Nucleus accumbens (tissue), 56 donors: Measurements from ENCODE around the gene CCDC174.
"Not testable (repeated sequence)": the region's sequence is repeated elsewhere in the genome, so short reads cannot be mapped to it uniquely, and the experiment has no call there.

ENCODE experiments used
- DNase-seq, 56 donors: peaks; one replicate each; lab custom pipeline; 2025; lab: John Stamatoyannopoulos, UW

CCDC174 gene

DNA sequence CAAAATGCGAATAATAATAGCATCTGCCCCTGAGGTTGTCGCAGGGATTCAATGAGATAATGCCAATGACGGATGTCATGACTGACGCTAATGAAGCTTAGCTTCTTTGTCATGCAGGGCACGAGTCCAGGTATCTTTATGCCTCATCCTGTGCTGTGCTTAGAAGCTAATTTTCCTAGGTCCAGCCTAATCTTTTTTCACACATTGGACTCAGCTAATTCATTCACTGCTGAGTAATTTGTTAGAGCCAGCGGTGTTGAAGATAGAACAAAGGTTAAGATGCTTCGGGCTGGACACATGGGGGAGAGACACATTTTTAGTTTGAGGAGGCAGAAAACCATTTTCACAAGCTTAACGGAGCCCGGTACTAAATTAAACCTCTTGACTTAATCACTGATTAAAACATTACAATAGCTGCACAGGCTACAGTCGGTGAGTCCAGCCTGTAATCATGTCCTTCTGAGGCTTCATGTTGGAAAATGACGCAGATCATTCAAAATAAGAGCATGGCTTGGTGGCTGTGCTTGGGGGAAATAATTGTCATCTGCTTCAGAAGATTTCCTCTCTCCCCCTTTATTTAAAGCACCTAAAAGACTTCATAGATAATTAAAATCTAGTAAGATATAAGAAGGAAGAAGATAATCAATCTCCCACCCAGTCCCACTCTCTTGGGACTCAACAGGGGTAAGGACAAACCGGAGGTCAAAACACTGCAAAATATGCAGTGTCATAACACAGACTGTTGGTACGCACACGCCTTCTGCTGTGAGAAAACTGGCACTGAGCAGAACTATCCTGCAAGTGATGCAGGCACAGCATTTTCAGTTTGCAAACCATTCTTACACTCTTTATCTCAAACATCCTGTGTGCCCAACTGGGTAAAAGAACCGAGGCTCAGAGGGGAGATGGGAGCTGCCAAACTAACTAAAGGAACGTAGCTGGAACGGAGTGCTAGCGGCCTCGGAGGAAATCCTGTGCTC is 3.3 kb upstream of the CCDC174 start:
- DNase-seq: no peak

DNA sequence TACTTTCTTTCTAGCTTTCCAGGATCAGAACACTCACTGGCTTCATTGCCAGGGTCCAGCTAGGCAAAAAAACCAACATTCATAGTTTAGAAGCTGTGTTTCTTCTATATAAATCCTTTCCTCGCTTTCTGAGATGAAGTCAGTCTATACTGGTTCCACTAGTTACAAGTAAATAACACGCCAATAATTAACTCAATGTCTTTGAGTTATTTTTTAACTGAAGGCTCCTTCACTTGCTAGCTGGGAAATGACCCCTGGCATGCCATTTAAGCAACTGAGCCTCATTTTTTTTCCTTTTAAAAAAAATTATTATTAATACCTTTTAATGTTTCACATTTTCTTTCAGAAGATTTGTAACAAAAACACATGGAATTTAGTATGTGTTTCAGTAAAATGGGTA is 2.1 kb upstream of the CCDC174 start:
- no peak for DNase-seq

DNA sequence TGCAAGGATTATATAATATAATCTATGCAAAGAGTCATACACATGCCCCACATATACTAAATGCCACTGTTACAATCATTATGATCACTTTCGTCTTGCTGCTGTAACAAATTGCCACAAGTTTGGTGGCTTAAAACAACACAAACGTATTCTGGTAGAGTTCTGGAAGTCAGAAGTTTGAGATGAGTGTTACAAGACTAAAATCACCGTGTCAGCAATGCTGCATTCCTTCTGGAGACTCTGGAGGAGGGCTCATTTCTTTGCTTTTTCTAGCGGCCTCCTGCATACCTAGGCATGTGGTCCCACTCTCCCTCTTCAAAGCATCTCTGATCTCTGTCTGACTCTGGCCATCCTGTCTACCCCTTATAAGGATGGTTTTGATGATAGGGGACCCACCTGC is 1.4 kb upstream of the CCDC174 start:
- DNase-seq: no peak

DNA sequence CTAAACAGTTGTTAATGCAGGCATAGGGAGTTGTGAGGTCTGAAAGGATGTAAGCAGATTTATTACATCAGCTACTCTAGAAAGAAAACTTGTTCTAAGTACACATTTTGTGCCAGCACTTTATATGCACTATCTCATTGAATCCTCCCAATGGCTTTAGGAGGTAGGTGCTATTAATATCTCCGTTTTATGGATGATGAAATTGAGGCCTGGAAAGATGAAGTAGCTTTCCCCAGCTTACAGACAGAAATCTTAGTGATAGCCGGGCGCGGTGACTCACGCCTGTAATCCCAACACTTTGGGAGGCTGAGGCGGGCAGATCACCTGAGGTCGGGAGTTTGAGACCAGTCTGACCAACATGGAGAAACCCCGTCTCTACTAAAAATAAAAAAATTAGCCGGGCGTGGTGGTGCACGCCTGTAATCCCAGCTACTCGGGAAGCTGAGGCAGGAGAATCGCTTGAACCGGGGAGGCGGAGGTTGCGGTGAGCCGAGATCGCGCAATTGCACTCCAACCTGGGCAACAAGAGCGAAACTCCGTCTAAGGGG is 872 bp downstream of the CCDC174 start:
- DNase-seq: not testable (repeated sequence)

DNA sequence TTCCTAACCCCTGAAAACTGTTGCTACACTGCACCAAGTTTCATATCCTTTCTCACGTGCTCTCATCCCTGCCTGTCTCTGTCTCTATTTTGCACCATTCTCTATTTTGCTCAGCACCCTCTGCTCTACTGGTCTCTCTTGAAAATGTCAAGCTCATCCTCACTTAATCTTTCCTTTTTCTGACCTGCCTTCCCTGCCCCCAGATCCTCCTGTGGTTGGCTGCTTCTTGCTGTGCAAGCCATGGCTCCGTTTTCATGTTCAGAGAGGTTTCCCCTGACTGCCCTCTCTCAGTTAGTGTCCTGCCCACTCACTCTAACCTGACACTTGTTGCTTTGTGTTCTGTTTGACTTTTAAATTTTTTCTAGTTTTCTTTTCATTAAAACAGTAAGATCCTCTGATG is 6.0 kb downstream of the CCDC174 start:
- DNase-seq: no peak

DNA sequence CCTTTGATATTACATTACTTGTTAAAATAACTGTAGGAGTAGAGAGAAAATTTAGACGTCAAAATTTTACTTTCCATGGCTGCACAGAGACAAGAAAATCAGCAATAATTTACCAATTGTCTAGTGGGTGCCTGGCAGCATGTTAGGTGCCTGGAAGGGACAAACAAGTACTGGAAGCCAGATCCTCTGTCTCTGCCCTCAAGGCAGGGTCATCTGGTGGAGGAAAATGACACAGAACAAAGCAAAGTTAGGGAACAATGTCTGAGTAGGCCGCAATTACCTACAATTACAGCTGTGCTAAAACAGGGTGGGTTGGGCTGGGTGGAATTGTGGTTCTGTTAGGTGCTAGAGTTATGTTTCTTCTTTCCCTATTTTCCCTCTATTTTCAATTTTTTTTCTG is 7.4 kb downstream of the CCDC174 start:
- no peak for DNase-seq

DNA sequence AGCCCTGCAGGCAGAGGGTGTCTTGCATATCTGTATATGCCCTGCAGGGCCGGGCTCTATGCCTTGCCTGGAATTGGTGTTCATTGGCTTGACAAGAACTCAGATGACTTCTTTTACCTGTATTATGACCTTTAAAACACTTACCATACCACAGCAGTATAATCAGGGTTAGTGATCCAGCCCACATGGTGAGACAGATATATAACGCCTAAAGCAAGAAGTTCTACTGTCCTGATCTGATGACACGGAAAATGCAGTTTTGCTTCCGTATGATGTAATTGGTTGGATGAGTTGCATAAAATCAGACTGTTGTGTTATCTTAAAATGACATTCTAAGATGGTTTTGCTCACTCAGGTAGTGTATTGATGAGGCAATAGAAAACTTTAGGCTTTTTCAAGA is 9.4 kb downstream of the CCDC174 start:
- DNase-seq: no peak

DNA sequence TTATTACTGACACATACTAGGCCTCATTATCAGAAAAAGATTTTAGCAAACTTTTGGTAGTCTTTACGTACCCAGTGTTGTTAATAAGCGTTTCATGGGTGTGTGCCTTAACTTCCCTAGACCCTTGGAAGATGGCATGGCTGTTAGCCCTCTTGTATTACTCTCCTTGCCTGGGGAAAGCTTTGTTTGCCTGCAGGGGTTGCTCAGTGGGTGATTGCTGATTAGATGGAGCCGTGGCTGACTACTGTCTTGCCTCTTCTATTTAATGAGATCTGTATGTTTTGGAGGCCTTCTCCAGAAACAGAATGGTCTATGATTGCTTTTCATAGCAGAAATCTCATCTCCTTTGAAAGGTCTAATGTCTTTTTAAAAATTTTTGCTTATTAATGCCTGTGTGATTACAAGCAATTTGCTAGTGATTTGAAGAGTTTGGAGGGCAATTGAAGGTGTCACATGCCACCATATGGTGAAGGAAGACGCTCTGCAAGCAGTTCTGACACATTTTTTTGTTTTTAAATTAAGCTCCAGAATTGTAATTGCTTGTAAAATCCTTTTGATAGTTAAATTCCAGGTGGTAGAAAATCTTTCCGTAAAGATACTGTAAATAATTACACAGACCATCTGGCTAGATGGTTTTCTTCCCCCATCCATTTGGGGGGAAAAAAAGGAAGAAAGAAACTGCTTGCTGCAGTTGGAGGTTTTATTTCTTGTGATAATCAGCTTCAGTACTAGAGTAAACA is 12.0 kb downstream of the CCDC174 start:
- no peak for DNase-seq

DNA sequence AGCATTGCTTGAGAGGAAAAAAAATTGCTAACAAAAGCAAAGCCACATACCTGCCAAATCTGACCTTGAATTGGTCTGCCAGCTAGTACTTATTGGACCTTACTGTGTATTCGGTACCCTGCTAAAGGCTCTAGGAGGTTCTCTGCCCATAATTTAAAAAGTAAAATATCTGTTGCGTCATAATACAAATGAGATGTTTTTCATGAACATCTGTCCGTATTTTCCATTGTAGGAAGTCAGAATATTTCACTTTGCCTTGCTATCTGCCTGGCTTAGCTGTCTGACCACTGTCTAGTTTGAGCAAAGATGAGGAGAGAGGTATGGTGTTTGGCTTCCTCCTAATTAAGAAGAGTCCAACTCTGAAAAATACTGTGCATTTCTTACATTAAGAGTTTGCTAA is 12.6 kb downstream of the CCDC174 start:
- DNase-seq: no peak

DNA sequence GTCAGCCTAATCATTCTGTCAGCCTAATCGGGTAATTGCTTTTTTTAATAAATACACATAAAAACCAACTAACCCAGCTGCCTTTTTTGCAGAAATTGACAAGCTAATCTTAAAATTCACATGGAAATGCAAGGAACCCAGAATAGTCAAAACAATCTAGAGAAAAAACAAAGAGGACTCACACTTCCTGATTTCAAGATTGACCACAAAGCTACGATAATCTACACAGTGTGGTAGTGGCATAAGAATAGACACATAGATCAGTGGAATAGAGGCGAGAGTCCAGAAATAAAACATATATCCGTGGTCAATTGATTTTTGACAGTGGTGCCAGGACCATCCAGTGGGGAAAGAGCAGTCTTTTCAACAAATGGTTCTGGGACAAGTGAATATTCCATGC is 21.0 kb downstream of the CCDC174 start:
- DNase-seq: no peak

DNA sequence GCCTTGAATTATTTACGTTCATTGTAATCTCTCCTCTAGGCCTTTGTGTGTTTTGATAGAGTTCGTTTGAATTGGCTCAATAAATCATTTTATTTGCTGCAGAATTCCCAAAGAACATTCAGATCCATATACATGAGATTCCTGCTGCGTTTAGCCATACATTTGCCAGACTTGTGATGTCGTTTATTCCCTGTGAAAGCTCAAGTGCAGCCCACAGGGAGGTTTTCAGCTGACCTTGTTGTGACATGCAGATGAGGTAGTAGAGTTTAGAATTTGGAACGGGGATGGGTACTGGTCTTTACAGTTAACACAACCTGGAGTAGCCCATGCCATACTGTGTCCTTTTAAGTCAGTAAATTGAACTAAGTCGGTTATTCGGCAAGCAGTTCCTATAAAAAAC is 23.3 kb downstream of the CCDC174 start, which contains the start of gene C3orf20:
TSS of gene C3orf20 (plus strand) at position 301 of the 400 bp plus-strand sequence. CDS start 7,573 bp downstream, outside the sequence.
- no peak for DNase-seq

DNA sequence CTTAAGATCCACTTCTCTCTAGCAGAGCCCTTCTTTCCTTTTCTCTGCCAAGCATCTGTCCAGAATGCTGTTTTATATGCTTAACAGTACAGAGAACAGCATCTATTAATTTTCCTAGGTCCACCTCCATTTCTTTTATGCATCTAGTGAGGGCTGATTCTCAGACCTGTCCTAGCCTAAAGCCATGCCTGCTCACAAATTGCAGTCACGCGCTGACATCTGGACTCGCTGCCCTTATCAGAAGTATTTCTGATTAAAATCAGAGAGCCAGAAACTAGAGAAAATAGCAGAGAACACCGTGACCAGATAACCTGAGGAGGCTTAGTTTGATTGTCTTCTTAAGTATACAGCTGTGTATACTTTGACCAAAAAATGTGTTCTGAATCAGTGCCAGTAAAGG is 25.3 kb downstream of the CCDC174 start:
- no peak for DNase-seq

DNA sequence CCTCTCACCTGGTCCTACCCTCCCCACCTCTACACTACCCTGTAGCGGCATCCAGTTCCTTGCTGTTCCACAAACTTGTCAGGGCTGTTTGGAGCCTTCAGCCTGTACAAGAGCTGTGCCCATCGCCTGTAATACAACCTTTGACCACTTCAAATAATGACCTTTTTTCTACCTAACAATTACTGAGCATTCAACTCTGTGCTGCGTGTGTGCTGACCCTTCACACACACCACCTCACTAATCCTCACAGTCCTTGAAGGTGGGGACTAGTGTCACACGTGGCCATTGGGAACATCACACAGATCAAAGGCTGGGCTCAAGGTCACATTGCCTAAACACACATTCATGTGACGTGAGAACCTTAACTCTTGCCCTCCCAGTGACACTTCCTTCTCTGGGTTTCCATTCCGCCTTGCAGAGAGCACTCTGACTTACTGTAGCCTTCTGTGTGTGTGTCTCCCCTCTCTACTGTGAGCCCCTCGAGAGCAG is 26.5 kb downstream of the CCDC174 start:
- DNase-seq: no peak

DNA sequence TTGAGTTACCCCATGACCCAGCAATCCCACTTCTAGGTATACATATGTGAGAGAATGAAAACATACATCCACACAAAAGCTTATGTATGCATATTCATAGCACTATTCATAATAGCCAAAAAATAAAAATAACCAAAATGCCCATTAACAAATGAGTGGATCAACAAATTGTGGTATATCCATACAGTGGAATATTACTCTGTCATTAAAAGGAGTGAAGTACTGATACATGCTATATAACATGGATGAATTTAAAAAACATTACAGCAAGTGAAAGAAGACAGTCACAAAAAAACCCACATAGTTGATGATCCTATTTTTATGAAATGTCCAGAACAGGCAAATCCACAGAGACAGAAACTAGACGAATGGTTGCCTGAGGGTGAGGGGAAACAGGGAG is 28.6 kb downstream of the CCDC174 start:
- no peak for DNase-seq

DNA sequence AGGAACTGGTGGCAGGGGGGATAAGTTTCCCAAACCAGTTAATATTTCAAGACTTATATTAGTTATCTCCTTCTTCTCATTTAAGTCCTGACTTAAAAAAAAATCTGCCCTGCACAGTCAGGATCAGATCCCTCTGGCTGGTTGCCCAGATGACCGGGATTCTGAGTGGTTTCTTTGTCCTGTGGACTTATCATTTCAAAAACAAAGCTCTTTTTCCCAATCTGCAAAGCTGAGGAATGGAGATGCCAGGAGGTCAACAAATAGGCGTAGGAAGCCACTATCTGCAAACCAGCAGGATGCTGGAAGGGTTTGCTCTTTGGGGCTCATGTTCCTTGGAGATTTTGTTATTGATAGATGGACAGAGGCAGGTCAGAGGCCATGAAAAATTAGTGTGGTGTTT is 29.2 kb downstream of the CCDC174 start:
- DNase-seq: peak in 4 of 56 donors; percentile 8 to 20 (median 13)

DNA sequence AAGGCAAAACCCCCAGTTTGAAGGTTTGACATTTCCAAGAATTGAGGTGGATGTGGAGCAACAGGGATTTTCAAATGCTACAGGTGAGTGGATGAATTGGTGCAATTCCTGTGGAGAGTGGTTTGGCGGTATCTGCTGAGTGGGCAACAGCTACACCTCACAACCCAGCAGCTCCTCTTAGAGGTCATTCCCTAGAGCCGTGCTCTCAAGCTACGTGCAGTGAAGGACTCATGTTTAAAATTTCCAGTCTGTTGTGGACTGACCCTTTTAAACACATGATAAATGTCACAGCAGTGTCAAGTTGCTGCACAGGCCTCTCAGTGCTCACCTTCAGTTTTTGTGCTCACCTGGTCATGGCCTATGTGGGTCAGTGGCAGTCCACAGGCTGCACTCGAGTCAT is 32.9 kb downstream of the CCDC174 start:
- DNase-seq: no peak

DNA sequence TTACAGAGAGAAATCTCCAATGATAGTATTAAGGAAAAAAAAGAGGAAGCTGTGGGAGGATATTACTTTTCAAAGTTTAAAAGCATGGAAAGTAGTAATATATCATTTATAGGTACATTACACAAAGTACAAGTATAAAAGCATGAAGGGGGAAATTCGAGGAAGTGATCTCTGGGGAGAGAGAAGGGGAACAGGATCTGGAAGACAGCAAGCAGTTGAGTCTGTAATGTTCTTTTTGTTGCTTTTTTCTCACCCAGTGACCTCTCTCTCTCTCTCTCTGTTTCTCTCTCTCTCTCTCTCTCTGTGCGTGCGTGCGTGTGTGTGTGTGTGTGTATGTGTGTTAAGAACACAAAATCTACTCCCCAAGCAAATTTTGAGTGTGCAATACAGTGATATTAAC is 33.6 kb downstream of the CCDC174 start:
- no peak for DNase-seq

DNA sequence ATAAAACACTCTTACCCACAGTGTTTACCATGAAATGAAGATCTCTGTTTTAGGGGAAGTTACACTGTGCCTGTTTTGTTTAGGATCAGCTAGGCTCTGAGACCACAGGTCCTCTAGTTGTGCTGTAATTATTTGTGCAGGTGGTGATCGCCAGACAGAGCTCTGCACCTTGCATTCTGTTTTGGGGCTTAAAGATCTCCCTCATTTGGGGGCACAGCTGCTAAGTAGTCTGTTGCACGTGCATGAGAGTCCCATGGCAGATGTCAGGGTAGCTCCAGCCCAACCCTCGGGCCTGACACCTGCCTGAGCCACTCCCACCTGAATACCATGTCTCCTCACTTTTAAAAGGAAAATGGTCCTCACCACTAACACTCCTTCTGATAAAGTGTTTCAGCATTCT is 35.8 kb downstream of the CCDC174 start:
- DNase-seq: no peak

DNA sequence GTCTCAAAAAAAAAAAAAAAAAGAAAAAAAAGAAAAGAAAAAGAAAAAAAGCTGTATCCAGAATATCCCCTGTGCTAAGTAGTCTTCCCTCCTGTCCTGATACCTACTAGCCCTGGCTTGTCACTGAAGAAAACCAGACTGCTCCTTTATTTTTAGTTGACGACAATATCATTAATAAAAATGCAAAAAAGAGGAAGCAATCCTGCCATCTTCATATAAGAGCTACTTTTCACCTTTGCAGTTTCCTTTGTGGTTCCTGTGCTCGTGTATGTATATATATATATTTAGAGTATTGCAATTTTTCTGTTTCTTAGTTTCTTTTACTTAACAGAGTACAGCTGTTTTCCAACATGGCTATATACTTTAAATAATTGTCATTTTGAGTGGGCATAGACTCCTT is 37.0 kb downstream of the CCDC174 start:
- DNase-seq: no peak

DNA sequence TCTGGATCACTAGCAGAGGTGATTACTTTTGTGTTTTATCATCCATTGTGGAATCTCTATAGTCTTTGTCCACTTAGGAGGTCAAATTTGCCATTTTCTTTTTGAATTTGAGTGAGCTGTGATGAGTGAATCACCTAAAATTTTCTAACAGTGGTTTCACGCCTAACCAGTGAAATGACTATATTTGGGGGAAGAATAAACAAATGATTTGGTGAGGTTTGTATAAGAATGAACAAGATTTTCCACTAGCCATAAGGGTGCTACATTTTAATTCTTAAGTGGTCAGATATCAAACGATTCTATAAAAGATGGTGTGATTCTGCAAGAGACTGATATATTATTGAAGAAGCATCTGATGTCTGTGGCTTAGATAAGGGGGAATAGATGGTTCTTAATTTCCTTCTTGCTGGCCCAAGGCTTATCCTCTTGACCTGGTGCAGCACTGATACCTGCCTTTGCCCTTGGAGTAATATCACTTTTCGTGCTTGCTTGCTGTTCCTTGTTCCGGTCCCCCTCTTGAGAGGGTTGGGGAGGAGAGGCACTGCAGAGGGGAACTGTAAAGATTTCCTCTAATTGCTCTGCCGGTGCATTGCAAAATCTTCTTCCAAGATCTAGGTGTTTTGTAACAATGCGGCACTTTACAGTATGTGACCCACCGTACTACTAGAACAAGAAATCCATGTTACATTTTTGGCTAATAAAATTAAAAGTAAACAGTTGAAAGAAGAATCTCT is 37.9 kb downstream of the CCDC174 start:
- no peak for DNase-seq

DNA sequence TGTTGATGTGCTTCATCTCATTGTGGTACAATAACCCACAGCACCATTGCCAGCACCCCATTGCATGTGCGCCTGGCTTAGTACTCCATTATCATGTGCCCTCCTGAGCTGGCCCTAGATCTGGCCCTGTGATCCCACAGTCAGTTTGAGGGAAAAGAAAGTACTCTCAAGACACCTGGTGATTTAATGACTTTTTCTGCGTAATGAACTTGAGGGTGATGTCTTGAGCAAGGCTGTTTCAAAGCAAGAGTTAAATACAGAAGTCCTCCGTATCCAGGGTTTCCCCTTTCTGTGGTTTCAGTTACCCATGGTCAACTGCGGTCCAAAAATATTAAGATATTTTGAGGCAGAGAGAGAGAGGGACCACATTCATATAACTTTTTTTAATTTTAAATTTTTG is 39.7 kb downstream of the CCDC174 start:
- no peak for DNase-seq
